Endothelial cell (in vitro differentiated cells): ENCODE data around the gene DISP3. TPM values are rescaled to one million over a fixed set of nuclear protein-coding genes. Genes with fewer than 3 reads are reported as not detected.

Source experiments
- DNase-seq: peaks from one replicate; pipeline ENCODE4 v3.0.0; 2021; ENCODE audit warnings: low spot score
- H3K27ac Mint-ChIP-seq: one replicate; pipeline ENCODE4 v1.8.0; 2021; ENCODE audit warnings: mixed read lengths, inconsistent platforms; ENCODE audit not compliant: unreplicated experiment
- H3K27me3 Mint-ChIP-seq: one replicate; pipeline ENCODE4 v1.8.0; 2021; ENCODE audit warnings: mild to moderate bottlenecking, moderate library complexity, mixed read lengths, inconsistent platforms; ENCODE audit not compliant: unreplicated experiment
- H3K36me3 Mint-ChIP-seq: one replicate; pipeline ENCODE4 v1.8.0; 2021; ENCODE audit warnings: mild to moderate bottlenecking, low read depth, mixed read lengths, inconsistent platforms; ENCODE audit not compliant: unreplicated experiment
- H3K4me1 Mint-ChIP-seq: one replicate; pipeline ENCODE4 v1.8.0; 2021; ENCODE audit warnings: mild to moderate bottlenecking, mixed read lengths, inconsistent platforms; ENCODE audit not compliant: unreplicated experiment
- H3K4me3 Mint-ChIP-seq: one replicate; pipeline ENCODE4 v1.8.0; 2021; ENCODE audit warnings: mild to moderate bottlenecking, mixed read lengths, inconsistent platforms; ENCODE audit not compliant: unreplicated experiment
- H3K9me3 Mint-ChIP-seq: one replicate; pipeline ENCODE4 v1.8.0; 2021; ENCODE audit warnings: mixed read lengths, inconsistent platforms; ENCODE audit not compliant: unreplicated experiment
- CTCF ChIP-seq: fragments of 200-600 bp; sonication (generic); IDR thresholded peaks from one replicate; pipeline ENCODE4 v1.5.0; 2021; ENCODE audit warnings: antibody characterized with exemption; ENCODE audit not compliant: unreplicated experiment
- total RNA-seq: library from RNA; stranded (reverse); fragmentation: NEBNext Ultra II Directional; extraction: Animal tissue kit (Norgen Biotek cat#: 25700); gene quantifications from one replicate; pipeline ENCODE4 v1.2.1, GENCODE V29; 2021; ENCODE audit not compliant: unreplicated experiment

DISP3 gene
- total RNA-seq, 1 donor from 2014 or later: 1.6 TPM

- no peak for TF ChIP-seq CTCF
- Mint-ChIP-seq H3K27me3 (peaks cover 3% of the 10 kb centered on the region), H3K27ac (no peak overlapping the region), H3K4me1 (peaks cover 2% of the 10 kb centered on the region), H3K36me3 (no peaks in the 10 kb centered on the region), H3K4me3 (no peak overlapping the region), H3K9me3 (no peaks in the 10 kb centered on the region)
- DNase-seq: no peak
Measured at GRCh38 chr1:11568687-11569086, 89.7 kb downstream of the DISP3 start.

- Mint-ChIP-seq H3K9me3 (no peaks in the 10 kb centered on the region), H3K27ac (no peak overlapping the region), H3K4me3 (no peak overlapping the region), H3K27me3 (peaks cover 3% of the 10 kb centered on the region), H3K4me1 (no peaks in the 10 kb centered on the region), H3K36me3 (no peaks in the 10 kb centered on the region)
- DNase-seq: no peak
- no peak for TF ChIP-seq CTCF
Measured at GRCh38 chr1:11569551-11569950, 90.6 kb downstream of the DISP3 start.

- no peak for DNase-seq
- no peaks in the 10 kb centered on the region for H3K36me3 Mint-ChIP-seq
- no peak for TF ChIP-seq CTCF
- H3K9me3 Mint-ChIP-seq: no peaks in the 10 kb centered on the region
- no peak overlapping the region for H3K4me3 Mint-ChIP-seq
- H3K4me1 Mint-ChIP-seq: no peaks in the 10 kb centered on the region
- no peak overlapping the region for H3K27ac Mint-ChIP-seq
- H3K27me3 Mint-ChIP-seq: peaks cover 5% of the 10 kb centered on the region
Measured at GRCh38 chr1:11569954-11570353, 91.0 kb downstream of the DISP3 start.

GRCh38 chr1:11570821-11571380, 91.9 kb downstream of the DISP3 start:
- DNase-seq: no peak
- H3K4me3 Mint-ChIP-seq: no peak overlapping the region
- peaks cover 6% of the 10 kb centered on the region for H3K27me3 Mint-ChIP-seq
- no peak for TF ChIP-seq CTCF
- no peaks in the 10 kb centered on the region for H3K4me1 Mint-ChIP-seq
- H3K27ac Mint-ChIP-seq: no peak overlapping the region
- H3K9me3 Mint-ChIP-seq: no peaks in the 10 kb centered on the region
- H3K36me3 Mint-ChIP-seq: no peaks in the 10 kb centered on the region

GRCh38 chr1:11571906-11572616, 93.1 kb downstream of the DISP3 start:
- H3K4me3 Mint-ChIP-seq: no peak overlapping the region

More at GRCh38 chr1:11571906-11572616, 93.1 kb downstream of the DISP3 start:
- H3K4me1 Mint-ChIP-seq: no peaks in the 10 kb centered on the region
- no peak overlapping the region for H3K27ac Mint-ChIP-seq
- no peaks in the 10 kb centered on the region for H3K9me3 Mint-ChIP-seq
- TF ChIP-seq CTCF: peak; percentile 56
- H3K27me3 Mint-ChIP-seq: peaks cover 6% of the 10 kb centered on the region
- H3K36me3 Mint-ChIP-seq: no peaks in the 10 kb centered on the region
- DNase-seq: peak; percentile 56
